ENCODE data around the gene IL1RAPL2. TPM values are rescaled to one million over a fixed set of nuclear protein-coding genes. Genes with fewer than 3 reads are reported as not detected.

Gene IL1RAPL2
- total and polyA plus RNA-seq, 10 of the 15 experiments (the other 5 are each of a cell fraction or from before 2014, with no cell fraction given) = 0.19 TPM; not detected in 9

- TF ChIP-seq E2F8 (IDR thresholded peaks at IDR 0.05; ENCODE audit: low read depth, partially characterized antibody) = no peak
Measured at GRCh38 chrX:104564921-104565703, 887 bp upstream of the IL1RAPL2 start (continued).

- H3K27ac ChIP-seq (ENCODE audit: control insufficient read depth, insufficient read depth) = no peak overlapping the region
- CTCF ChIA-PET = interaction anchor here (1.5 kb wide), 1 partner anchor 623 kb away, joined by 5 read pairs; no protein-coding TSS in a partner anchor
- BruUV-seq (replicated peaks) = no TSS peak
- ATAC-seq (no peak), DNase-seq (ENCODE audit: low read depth, low spot score) (no peak), FAIRE-seq (no peak)
- RAD21 ChIA-PET (ENCODE audit: unreplicated experiment) = no interaction called here
- peaks cover 0 to 2% of the 10 kb centered on the region in 2 experiments; a peak in 2 of 4 replicates for H3K27me3 ChIP-seq (replicated peaks in 1 of 2; ENCODE audit: control insufficient read depth in 2 of 2, insufficient read depth in 2 of 2, low read length in 1 of 2)
- in situ Hi-C loops (cut with MboI) (no loop called here), intact Hi-C loops (cut with micrococcal nuclease; ENCODE audit: unreplicated experiment) (loop anchor here (5.0 to 10.0 kb wide), 2 partner anchors 355 to 628 kb away; no protein-coding TSS in a partner anchor)
- SMC1A ChIA-PET (ENCODE audit: uncharacterized antibody, unreplicated experiment) = no interaction called here
- no peaks in the 10 kb centered on the region for H3K79me2 ChIP-seq (ENCODE audit: control insufficient read depth, insufficient read depth, low read length)
- H3K9me3 ChIP-seq (replicated peaks; ENCODE audit: control insufficient read depth, insufficient read depth, low read length) = no peaks in the 10 kb centered on the region
- no peaks in the 10 kb centered on the region for H3K36me3 ChIP-seq (ENCODE audit: control insufficient read depth in 2 of 2, insufficient read depth in 2 of 2, low read length in 1 of 2)
- no peak overlapping the region for H3K4me2 ChIP-seq (ENCODE audit: control insufficient read depth, insufficient read depth)
- H3K4me1 ChIP-seq (ENCODE audit: control insufficient read depth, insufficient read depth, low read length) = no peaks in the 10 kb centered on the region
- 56% methylated on average over 46 of the region's 46 CpGs for WGBS (ENCODE audit: insufficient coverage, insufficient replicate concordance, low lambda C conversion rate, missing lambda C conversion rate)
- H3K4me3 ChIP-seq = no peak overlapping the region
- H4K20me1 ChIP-seq (ENCODE audit: control insufficient read depth, insufficient read depth) = no peaks in the 10 kb centered on the region
- no peak overlapping the region for H2AFZ ChIP-seq (ENCODE audit: control insufficient read depth, low read depth, low read length)
- POLR2A ChIA-PET = no interaction called here
- H3K9ac ChIP-seq (ENCODE audit: control insufficient read depth, insufficient read depth, low read length) = no peak overlapping the region
- no peak for TF ChIP-seq ZNF592 (IDR thresholded peaks at IDR 0.05)
- TF ChIP-seq NR2C2 (IDR thresholded peaks at IDR 0.05; ENCODE audit: borderline replicate concordance, control insufficient read depth, insufficient read length, low read depth) = no peak
- TF ChIP-seq MLLT1 (IDR thresholded peaks at IDR 0.05) = no peak
- TF ChIP-seq NR2C1 (IDR thresholded peaks at IDR 0.05) = no peak
- TF ChIP-seq TCF12 (IDR thresholded peaks at IDR 0.05; ENCODE audit: low read depth, low read length) = no peak
Measured at GRCh38 chrX:104566681-104567501, 892 bp downstream of the IL1RAPL2 start.
